HL-60 (cell line): Measurements from ENCODE around the gene ANKRD50.

ENCODE experiments used
- DNase-seq, 2 experiments: peaks; one replicate each; pipeline ENCODE4 v3.0.0-alpha.2; 2010 to 2020; ENCODE audit warnings: low read depth in 1 of 2, low spot score in 1 of 2
- H3K27ac ChIP-seq: fragments of 250-450 bp; sonication (Bioruptor Pico); replicated peaks from 2 replicates; pipeline ENCODE4 v1.5.1; 2020; ENCODE audit warnings: mild to moderate bottlenecking, moderate library complexity
- H3K27me3 ChIP-seq: fragments of 250-450 bp; sonication (Bioruptor Pico); 2 replicates; pipeline ENCODE4 v1.5.1; 2021; ENCODE audit warnings: mild to moderate bottlenecking, moderate library complexity; ENCODE audit not compliant: insufficient read depth, poor library complexity, severe bottlenecking
- H3K4me3 ChIP-seq: replicated peaks from 2 replicates; pipeline ENCODE4 v1.5.1; 2011; ENCODE audit warnings: mild to moderate bottlenecking, control low read depth, low read length; ENCODE audit not compliant: insufficient read depth
- GABPA ChIP-seq: IDR thresholded peaks from 2 replicates; pipeline ENCODE4 v1.6.1; 2012; ENCODE audit warnings: low read depth
- POLR2AphosphoS5 ChIP-seq: IDR thresholded peaks from 2 replicates; pipeline ENCODE4 v1.6.1; 2012; ENCODE audit warnings: low read depth
- REST ChIP-seq: IDR thresholded peaks from 2 replicates; pipeline ENCODE4 v1.6.1; 2012; ENCODE audit warnings: low read depth; ENCODE audit not compliant: insufficient replicate concordance
- SPI1 ChIP-seq: IDR thresholded peaks from 2 replicates; pipeline ENCODE4 v1.6.1; 2012; ENCODE audit warnings: low read depth, mild to moderate bottlenecking, borderline replicate concordance
- TF ChIP-seq, protein P1 (sequence below): IDR thresholded peaks from one replicate; pipeline ENCODE4 v1.5.1; 2011; ENCODE audit warnings: low read length, control low read depth, inconsistent platforms; ENCODE audit not compliant: insufficient read depth

ANKRD50 gene

GRCh38 chr4:124745985-124746801 lies 33.7 kb upstream of the ANKRD50 start:
- no peak for DNase-seq
- TF ChIP-seq REST (no peak), SPI1 (no peak), POLR2AphosphoS5 (no peak), GABPA (no peak)
- TF ChIP-seq, protein P1, sequence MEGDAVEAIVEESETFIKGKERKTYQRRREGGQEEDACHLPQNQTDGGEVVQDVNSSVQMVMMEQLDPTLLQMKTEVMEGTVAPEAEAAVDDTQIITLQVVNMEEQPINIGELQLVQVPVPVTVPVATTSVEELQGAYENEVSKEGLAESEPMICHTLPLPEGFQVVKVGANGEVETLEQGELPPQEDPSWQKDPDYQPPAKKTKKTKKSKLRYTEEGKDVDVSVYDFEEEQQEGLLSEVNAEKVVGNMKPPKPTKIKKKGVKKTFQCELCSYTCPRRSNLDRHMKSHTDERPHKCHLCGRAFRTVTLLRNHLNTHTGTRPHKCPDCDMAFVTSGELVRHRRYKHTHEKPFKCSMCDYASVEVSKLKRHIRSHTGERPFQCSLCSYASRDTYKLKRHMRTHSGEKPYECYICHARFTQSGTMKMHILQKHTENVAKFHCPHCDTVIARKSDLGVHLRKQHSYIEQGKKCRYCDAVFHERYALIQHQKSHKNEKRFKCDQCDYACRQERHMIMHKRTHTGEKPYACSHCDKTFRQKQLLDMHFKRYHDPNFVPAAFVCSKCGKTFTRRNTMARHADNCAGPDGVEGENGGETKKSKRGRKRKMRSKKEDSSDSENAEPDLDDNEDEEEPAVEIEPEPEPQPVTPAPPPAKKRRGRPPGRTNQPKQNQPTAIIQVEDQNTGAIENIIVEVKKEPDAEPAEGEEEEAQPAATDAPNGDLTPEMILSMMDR = no peak
- Histone ChIP-seq H3K27ac (no peak overlapping the region), H3K4me3 (no peak overlapping the region), H3K27me3 (no peaks in the 10 kb centered on the region)

- no peak for DNase-seq
- no peak overlapping the region for H3K4me3 ChIP-seq
- TF ChIP-seq, protein P1 = no peak
- no peak for TF ChIP-seq GABPA
Measured at GRCh38 chr4:124743711-124744110, 31.2 kb upstream of the ANKRD50 start.

DNA sequence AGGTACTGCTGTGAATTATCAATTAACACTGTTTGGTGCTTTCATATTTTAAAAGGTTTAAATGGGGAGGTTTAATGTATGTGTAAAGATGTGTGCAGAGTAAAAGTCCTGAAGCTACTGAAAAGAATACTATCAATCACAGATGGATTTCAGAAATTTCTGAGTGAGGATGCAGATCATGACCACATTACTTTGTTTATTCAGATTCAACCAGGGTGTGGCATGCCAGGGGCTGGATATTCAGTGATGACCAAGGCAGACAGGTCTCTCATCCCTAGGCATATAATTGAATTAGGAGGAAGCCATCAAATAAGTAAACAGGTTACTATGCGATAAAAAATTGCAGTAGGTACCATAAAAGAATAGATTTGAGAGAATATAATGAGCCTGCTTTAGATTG lies 28.0 kb upstream of the ANKRD50 start:
- no peak for DNase-seq
- Histone ChIP-seq H3K27me3 (no peaks in the 10 kb centered on the region), H3K4me3 (no peak overlapping the region), H3K27ac (no peak overlapping the region)
- TF ChIP-seq, protein P1 = no peak
- TF ChIP-seq GABPA = no peak
- no peak for TF ChIP-seq POLR2AphosphoS5
- no peak for TF ChIP-seq REST
- no peak for TF ChIP-seq SPI1

More at GRCh38 chr4:124743711-124744110, 31.2 kb upstream of the ANKRD50 start:
- no peak overlapping the region for H3K27ac ChIP-seq
- no peaks in the 10 kb centered on the region for H3K27me3 ChIP-seq

GRCh38 chr4:124738994-124739393 lies 26.5 kb upstream of the ANKRD50 start:
- TF ChIP-seq POLR2AphosphoS5 (no peak), GABPA (no peak), REST (no peak), SPI1 (no peak)
- TF ChIP-seq, protein P1 = no peak
- no peak overlapping the region for H3K4me3 ChIP-seq
- H3K27me3 ChIP-seq = no peaks in the 10 kb centered on the region
- no peak for DNase-seq
- no peak overlapping the region for H3K27ac ChIP-seq
